Measurements from ENCODE around the gene HSF5. TPM values are rescaled to one million over a fixed set of nuclear protein-coding genes. Genes with fewer than 3 reads are reported as not detected.

The HSF5 gene
- total RNA-seq, 2 experiments from 2014 or later = 0.22 TPM; not detected in 1

GRCh38 chr17:58515286-58515685 lies 27.1 kb upstream of the HSF5 start:
- Histone ChIP-seq H2AFZ (ENCODE audit: low read length) (no peak overlapping the region), H3K36me3 (ENCODE audit: insufficient read depth, low read length) (peaks cover 26% of the 10 kb centered on the region), H3K9me3 (ENCODE audit: low read length) (no peaks in the 10 kb centered on the region), H3K4me1 (ENCODE audit: insufficient read depth, low read length, poor library complexity, severe bottlenecking) (peaks cover 54% of the 10 kb centered on the region), H3K79me2 (ENCODE audit: insufficient read depth, low read depth, low read length) (peaks cover 22% of the 10 kb centered on the region; the same call in 1 of the 2 replicates), H3K4me2 (ENCODE audit: low read length) (peak overlapping the region; percentile 91), H3K9me2 (ENCODE audit: insufficient read depth, low read length) (no peaks in the 10 kb centered on the region), H3K27ac (ENCODE audit: low read depth, low read length, poor library complexity, severe bottlenecking) (peak overlapping the region; percentile 5), H3K4me3 (ENCODE audit: low read depth, low read length, poor library complexity, severe bottlenecking) (peak overlapping the region; percentile 90), H4K20me1 (ENCODE audit: insufficient read depth, low read length) (0 out of 2 replicates have a peak, but pooled peaks cover 4% of the 10 kb centered on the region)
- TF ChIP-seq CTCF (conservative IDR thresholded peaks at IDR 0.05; ENCODE audit: low read length) (no peak), EZH2phosphoT487 (IDR thresholded peaks at IDR 0.05; ENCODE audit: borderline replicate concordance, low read depth, low read length) (no peak)
- no peak for DNase-seq (ENCODE audit: low spot score)
- intact Hi-C loops (cut with micrococcal nuclease; ENCODE audit: unreplicated experiment) = loop anchor here (5.0 to 10.0 kb wide), 2 partner anchors 173 to 180 kb away; partner anchors contain the start of genes RAD51C and TEX14
- ChIA-PET POLR2A (interaction anchor here (0.6 to 1.7 kb wide), 6 partner anchors 10 to 432 kb away, joined by 3 to 10 read pairs (median 4); no protein-coding TSS in a partner anchor), CTCF (ENCODE audit: unreplicated experiment) (interaction anchor here (0.5 kb wide), 1 partner anchor 73 kb away, joined by 5 read pairs; no protein-coding TSS in a partner anchor)
- BruUV-seq (replicated peaks) = no TSS peak

GRCh38 chr17:58514770-58515157 lies 26.6 kb upstream of the HSF5 start:
- Histone ChIP-seq H3K79me2 (ENCODE audit: insufficient read depth, low read depth, low read length) (peaks cover 22% of the 10 kb centered on the region; the same call in 1 of the 2 replicates), H3K36me3 (ENCODE audit: insufficient read depth, low read length) (peaks cover 32% of the 10 kb centered on the region), H2AFZ (ENCODE audit: low read length) (no peak overlapping the region), H3K4me1 (ENCODE audit: insufficient read depth, low read length, poor library complexity, severe bottlenecking) (peaks cover 49% of the 10 kb centered on the region), H4K20me1 (ENCODE audit: insufficient read depth, low read length) (0 out of 2 replicates have a peak, but pooled peaks cover 4% of the 10 kb centered on the region), H3K9me3 (ENCODE audit: low read length) (no peaks in the 10 kb centered on the region), H3K4me3 (ENCODE audit: low read depth, low read length, poor library complexity, severe bottlenecking) (peak overlapping the region; percentile 90), H3K9me2 (ENCODE audit: insufficient read depth, low read length) (no peaks in the 10 kb centered on the region), H3K27ac (ENCODE audit: low read depth, low read length, poor library complexity, severe bottlenecking) (peak overlapping the region; percentile 5), H3K4me2 (ENCODE audit: low read length) (peak overlapping the region; percentile 91)
- CTCF ChIA-PET (ENCODE audit: unreplicated experiment) = interaction anchor here (0.5 to 0.6 kb wide), 2 partner anchors 73 to 232 kb away, joined by 5 read pairs; no protein-coding TSS in a partner anchor
- intact Hi-C loops (cut with micrococcal nuclease; ENCODE audit: unreplicated experiment) = loop anchor here (5.0 to 10.0 kb wide), 2 partner anchors 172 to 180 kb away; partner anchors contain the start of genes RAD51C and TEX14
- TF ChIP-seq CTCF (conservative IDR thresholded peaks at IDR 0.05; ENCODE audit: low read length) (no peak), EZH2phosphoT487 (IDR thresholded peaks at IDR 0.05; ENCODE audit: borderline replicate concordance, low read depth, low read length) (no peak)
- POLR2A ChIA-PET = interaction anchor here (0.6 to 1.7 kb wide), 6 partner anchors 10 to 432 kb away, joined by 3 to 10 read pairs (median 4); no protein-coding TSS in a partner anchor
- no TSS peak for BruUV-seq (replicated peaks)
- no peak for DNase-seq (ENCODE audit: low spot score)
